Pons (tissue), 1 donor: ENCODE measurements around the gene TFG.
A peak's percentile ranks its signal among the peaks of the same experiment; 100 is the strongest.

Experiments used
- DNase-seq: peaks from one replicate; pipeline ENCODE4 v3.0.0-alpha.2; 2016; ENCODE audit warnings: low spot score

The TFG gene

GRCh38 chr3:100706365-100706764, 2.9 kb upstream of the TFG start:
- no peak for DNase-seq

GRCh38 chr3:100708644-100708988, 678 bp upstream of the TFG start:
- no peak for DNase-seq

GRCh38 chr3:100709842-100710260, 557 bp downstream of the TFG start:
- DNase-seq = peak; percentile 32

DNA sequence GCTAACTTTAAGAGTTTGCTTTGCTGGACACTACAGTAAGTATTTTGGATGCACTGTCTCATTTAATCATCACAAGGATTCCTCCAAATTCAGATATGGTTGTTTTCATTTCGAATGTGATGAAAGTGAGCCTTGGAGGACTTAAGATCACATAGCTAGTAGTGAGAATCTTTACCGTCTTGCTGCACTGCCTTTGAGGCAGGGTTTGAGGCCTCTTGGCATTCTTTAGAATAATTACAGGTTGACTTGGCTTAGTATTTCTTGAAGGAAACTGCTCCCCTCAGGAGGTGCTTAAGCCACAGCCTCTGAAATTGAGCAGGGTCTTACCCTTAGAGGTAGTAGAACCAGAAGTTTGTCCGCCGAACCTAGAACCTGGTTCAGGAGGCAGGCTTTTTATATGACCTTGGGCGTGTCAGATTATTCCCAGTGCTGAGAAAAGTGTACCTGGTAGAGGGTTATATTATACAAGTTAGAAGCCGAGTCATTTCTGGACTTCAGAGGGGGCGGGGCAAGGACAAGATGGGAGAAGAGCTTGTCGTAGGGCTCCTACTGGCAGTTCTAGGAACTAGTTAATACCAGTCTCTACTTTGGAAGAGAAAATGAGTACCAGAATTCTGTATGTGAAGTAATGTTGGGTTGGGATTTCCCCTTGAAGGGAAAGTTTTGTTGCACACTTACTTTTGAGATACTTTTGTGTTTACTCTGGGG, 1.1 kb downstream of the TFG start:
- peak; percentile 2 for DNase-seq

- no peak for DNase-seq
Measured at GRCh38 chr3:100715176-100715575, 5.9 kb downstream of the TFG start.

DNA sequence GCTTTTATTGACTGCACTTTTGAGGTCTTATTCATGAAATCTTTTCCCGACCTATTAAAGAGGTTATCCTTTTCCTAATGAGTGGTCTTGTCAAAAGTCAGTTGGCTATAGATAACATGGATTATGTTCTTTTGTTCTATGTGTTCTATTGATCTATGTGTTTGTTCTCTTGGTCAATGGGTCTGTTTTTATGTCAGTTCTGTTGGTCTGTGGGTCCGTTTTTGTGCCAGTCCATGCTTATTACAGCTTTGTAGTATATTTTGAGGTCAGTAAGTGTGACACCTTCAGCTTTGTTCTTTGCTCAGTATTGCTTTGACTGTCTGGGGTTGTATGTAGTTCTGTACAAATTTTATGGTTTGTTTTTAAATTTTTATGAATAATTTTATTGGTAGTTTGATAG, 7.8 kb downstream of the TFG start:
- DNase-seq = no peak

GRCh38 chr3:100717637-100718487, 8.6 kb downstream of the TFG start:
- no peak for DNase-seq

DNA sequence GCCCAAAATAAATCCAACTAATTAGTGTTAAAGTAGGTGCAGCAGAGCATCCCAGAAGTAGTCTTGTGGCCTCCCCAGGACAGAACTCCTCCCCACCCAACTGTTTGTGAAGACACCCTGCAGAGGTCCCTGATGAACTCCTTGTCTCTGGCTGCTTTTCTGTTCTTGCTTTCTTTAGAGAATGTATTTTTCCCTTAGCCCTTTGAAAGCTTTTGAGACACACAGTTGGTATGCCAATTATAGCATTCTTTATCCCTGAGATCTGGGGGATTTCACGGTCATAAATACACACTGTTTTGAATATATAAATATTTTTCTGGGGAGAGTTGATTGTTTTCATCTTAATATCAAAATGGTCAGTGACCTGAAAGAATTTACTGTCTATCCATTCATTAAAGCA, 9.8 kb downstream of the TFG start:
- no peak for DNase-seq

- DNase-seq = no peak
Measured at GRCh38 chr3:100720426-100720825, 11.1 kb downstream of the TFG start.

DNA sequence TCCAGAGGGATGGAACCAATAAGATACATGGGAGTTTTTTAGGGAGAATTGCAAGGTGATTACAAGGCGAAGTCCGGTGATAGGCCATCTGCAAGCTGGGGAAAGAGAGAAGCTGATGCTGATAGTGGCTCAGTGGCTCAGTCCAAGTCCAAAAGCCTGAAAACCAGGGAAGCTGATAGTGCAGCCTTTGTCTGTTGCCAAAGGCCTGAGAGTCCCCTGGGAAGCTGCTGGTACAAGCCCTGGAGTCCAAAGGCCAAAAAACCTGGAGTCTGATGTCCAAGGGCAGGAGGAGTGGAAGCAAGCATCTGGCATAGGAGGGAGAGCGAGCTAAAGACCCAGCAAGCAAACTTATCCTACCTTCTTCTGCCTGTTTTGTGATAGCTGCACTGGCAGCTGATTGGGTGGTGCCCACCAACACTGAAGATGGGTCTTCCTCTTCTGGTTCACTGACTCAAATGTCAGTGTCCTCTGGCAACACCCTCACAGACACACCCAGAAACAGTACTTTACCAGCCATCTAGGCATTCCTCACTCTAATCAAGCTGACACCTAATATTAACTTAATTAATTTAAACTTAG, 16.7 kb downstream of the TFG start:
- no peak for DNase-seq

DNA sequence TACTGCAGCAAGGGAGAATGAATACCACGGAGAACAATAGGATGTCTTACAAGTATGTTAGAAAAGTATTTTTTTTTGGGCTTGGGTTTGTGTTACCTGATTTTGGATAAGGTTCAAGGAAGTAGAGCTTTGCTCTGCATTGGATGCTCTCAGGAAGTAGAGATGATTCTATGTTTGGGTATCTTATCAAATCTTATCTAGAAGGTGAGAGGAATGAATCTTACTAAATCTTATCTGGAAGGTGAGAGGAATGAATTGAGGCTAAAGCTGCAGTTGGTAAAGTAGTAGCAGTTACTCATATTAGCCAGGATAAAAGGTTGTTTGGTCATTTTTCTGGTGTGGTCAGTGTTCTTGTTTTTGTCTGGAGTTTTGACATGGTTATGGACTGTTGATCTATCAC, 17.4 kb downstream of the TFG start:
- no peak for DNase-seq

DNA sequence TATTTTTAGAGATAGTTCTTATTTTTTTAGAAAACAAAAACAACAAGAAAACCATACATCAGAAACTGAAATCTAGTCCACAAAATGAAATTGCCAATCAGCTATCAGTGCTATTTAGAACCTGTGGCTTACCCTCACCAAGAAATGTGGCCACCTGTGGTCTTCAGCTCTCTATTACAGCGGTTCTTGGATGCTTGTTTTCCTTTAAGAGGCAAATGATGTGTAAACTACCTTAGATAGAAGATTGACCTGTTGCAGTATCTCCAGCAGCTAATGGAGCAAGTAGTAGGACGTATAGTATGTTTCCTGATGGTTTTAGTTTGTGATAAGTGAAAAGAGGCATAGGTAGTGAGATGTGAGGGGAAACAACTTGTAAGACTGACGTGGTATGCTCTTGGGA, 21.2 kb downstream of the TFG start:
- no peak for DNase-seq

DNA sequence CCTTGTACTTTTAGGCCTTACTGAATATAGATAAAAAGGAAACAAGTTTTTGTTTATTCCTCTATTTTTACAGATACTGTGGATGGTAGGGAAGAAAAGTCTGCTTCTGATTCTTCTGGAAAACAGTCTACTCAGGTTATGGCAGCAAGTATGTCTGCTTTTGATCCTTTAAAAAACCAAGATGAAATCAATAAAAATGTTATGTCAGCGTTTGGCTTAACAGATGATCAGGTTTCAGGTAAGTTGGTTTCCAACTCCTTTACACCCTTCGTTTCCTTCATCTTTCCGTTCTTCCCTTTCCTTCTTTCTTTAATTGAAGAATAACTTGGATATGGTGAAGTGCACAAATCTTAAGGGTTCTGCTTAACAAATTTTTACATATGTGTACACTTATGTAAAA, 23.1 kb downstream of the TFG start:
- no peak for DNase-seq

DNA sequence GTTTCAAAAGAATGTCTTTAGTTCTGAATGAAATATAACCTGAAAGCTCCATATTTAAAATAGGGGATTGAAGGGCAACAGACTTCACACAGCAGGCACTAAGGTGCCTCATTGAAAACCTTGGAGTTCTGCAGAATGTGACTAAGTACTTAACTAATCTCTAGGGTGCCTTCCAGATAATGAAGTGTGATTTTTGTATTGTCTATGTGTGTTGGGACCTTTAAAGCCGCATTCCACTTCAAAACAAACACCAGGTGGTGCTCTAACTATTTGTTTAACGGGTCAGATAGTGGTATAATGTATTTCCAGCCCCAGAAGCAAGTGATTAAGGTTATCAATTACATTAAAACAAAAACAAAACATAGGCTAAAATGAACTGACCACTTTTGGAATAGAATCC, 28.0 kb downstream of the TFG start:
- peak; percentile 11 for DNase-seq

GRCh38 chr3:100740207-100740606, 30.9 kb downstream of the TFG start:
- no peak for DNase-seq

GRCh38 chr3:100743535-100743934, 34.2 kb downstream of the TFG start:
- DNase-seq = no peak

GRCh38 chr3:100744671-100745070, 35.4 kb downstream of the TFG start:
- DNase-seq = no peak

- DNase-seq = no peak
Measured at GRCh38 chr3:100745617-100746016, 36.3 kb downstream of the TFG start.

- DNase-seq = no peak
Measured at GRCh38 chr3:100746092-100746491, 36.8 kb downstream of the TFG start.

DNA sequence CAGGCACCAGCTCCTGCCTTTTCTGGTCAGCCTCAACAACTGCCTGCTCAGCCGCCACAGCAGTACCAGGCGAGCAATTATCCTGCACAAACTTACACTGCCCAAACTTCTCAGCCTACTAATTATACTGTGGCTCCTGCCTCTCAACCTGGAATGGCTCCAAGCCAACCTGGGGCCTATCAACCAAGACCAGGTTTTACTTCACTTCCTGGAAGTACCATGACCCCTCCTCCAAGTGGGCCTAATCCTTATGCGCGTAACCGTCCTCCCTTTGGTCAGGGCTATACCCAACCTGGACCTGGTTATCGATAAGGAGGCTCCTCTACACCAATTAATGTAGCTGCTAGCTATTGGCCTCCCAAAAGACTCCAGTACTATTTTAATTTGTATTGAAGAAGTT, 38.9 kb downstream of the TFG start:
- DNase-seq = no peak

DNA sequence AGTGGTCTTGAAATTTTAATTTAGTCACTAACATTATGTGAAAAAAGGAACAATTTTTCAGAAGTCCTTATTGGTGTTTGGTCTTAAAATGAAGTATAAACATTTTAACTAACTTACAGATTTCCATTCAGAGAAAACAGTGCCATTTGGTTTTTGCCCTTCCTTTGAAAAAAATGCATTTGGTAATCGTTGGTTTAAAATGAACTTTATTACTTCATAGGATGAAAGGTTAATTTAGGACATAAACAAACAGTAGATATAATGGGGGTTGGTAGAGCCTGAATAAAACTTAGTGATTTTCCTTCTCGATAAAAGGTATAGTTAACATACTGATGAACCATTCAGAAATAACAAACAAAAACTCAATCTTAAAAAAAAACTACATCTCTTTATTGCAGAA, 39.7 kb downstream of the TFG start:
- no peak for DNase-seq

DNA sequence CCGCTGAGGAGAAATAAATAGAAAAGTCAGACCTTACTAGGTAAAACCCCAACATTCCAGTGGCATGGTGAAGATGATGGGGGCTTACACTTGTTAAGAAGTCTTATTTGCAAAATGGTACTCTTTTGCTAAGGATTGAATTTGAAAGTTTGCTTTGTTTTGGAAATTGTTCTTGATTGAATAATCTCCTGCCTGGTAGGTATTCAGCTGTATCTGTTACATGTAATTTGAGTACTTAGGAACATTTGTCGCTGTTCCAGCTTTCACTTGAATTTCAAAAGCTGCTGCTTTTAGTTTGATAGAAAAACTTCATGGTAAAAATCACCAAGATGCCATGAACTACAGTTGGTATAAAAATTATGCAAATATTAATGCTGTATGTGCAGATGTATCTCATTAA, 44.6 kb downstream of the TFG start:
- DNase-seq = no peak

DNA sequence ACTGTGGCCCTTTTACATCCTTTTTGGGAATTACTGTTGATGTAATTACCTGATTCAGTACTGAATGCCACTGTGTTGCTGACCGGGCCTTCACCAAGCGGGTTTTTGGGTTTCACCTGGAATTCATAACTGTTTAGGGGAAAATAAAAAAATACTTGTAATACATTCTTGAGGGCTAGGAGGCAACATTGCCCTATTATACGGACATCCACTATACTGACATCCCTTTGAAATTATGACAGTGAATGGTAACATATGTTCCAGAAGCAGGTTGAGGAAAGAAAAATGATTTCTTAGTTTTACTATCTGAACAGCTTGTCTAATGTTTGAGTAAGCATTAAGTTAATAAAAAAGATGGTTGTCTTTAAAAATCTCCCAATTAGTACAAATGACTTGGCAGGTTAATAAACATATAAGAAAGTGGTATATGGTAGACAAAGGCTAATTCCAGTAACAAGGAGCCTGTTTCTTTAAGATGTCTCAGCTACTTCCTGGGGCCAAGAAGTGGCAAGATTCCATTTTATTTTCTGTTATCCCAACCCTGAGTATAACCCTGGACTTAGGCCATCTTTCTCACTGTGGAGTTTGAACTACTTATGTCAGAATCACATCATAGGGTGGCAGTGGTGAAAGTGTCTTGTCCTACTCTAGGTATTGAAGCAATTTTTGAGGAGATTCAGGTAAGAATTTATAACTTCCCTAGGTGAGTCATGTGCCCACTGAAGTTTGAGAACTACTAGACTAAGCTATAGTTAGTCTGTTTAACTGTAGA, 45.5 kb downstream of the TFG start:
- DNase-seq = no peak
